ENCODE measurements around the gene SAP30. TPM values are rescaled to one million over a fixed set of nuclear protein-coding genes. Genes with fewer than 3 reads are reported as not detected.

The SAP30 gene
- total RNA-seq, 1 experiment from 2014 or later, result 11.4 TPM

- Histone ChIP-seq H3F3A (ENCODE audit: insufficient read depth, low read depth) (0 out of 2 replicates have a peak, but pooled peaks cover 3% of the 10 kb centered on the region), H3K27me3 (ENCODE audit: insufficient read depth, low read depth) (no peaks in the 10 kb centered on the region), H3K9me2 (ENCODE audit: insufficient read depth) (no peaks in the 10 kb centered on the region), H3K9me3 (ENCODE audit: insufficient read depth, low read depth) (no peaks in the 10 kb centered on the region), H3K79me2 (ENCODE audit: low read depth) (0 out of 2 replicates have a peak, but pooled peaks cover 2% of the 10 kb centered on the region), H3K36me3 (ENCODE audit: low read depth) (no peaks in the 10 kb centered on the region), H3K4me3 (peak overlapping the region; percentile 82), H2AFZ (peak overlapping the region; percentile 97), H4K20me1 (ENCODE audit: insufficient read depth) (no peaks in the 10 kb centered on the region), H3K27ac (peak overlapping the region; percentile 59), H3K4me1 (replicated peaks; ENCODE audit: insufficient read depth) (no peaks in the 10 kb centered on the region), H3K4me2 (peak overlapping the region; percentile 78)
- TF ChIP-seq CTCF (conservative IDR thresholded peaks at IDR 0.05) (no peak), EZH2 (IDR thresholded peaks at IDR 0.05; ENCODE audit: low read depth) (no peak)
- no peak for DNase-seq
- ChIA-PET CTCF (interaction anchor here (0.7 kb wide), 3 partner anchors 9 to 647 kb away, joined by 5 to 7 read pairs (median 6); no protein-coding TSS in a partner anchor), POLR2A (ENCODE audit: unreplicated experiment) (interaction anchor here (1.3 kb wide), 1 partner anchor 35 kb away, joined by 7 read pairs; no protein-coding TSS in a partner anchor)
- intact Hi-C loops (cut with micrococcal nuclease; ENCODE audit: unreplicated experiment), result loop anchor here (1.0 to 2.0 kb wide), 2 partner anchors 36 to 47 kb away; partner anchors contain the start of gene HMGB2
- BruUV-seq (replicated peaks), result no TSS peak
Observed at GRCh38 chr4:173370130-173370476, 651 bp upstream of the SAP30 start.

- 0 out of 2 replicates have a peak, but pooled peaks cover 2% of the 10 kb centered on the region for H3K79me2 ChIP-seq (ENCODE audit: low read depth)
- ChIA-PET CTCF (interaction anchor here (1.4 kb wide), 1 partner anchor 358 kb away, joined by 6 read pairs; no protein-coding TSS in a partner anchor), POLR2A (ENCODE audit: unreplicated experiment) (interaction anchor here (0.6 to 0.7 kb wide), 3 partner anchors 204 to 1030 kb away, joined by 4 to 33 read pairs (median 5); no protein-coding TSS in a partner anchor)
- intact Hi-C loops (cut with micrococcal nuclease; ENCODE audit: unreplicated experiment), result loop anchor here (1.0 to 2.0 kb wide), 2 partner anchors 45 to 203 kb away; partner anchors contain the start of gene GALNT7
- H3K4me1 ChIP-seq (replicated peaks; ENCODE audit: insufficient read depth), result no peaks in the 10 kb centered on the region
- H2AFZ ChIP-seq, result peak overlapping the region; percentile 99
- H3K4me2 ChIP-seq, result peak overlapping the region; percentile 91
- H3K9me3 ChIP-seq (ENCODE audit: insufficient read depth, low read depth), result no peaks in the 10 kb centered on the region
- BruUV-seq (replicated peaks), result TSS peak; percentile 22
- DNase-seq, result peak; percentile 48 to 56
- H3K9me2 ChIP-seq (ENCODE audit: insufficient read depth), result no peaks in the 10 kb centered on the region
- no peaks in the 10 kb centered on the region for H4K20me1 ChIP-seq (ENCODE audit: insufficient read depth)
- no peaks in the 10 kb centered on the region for H3K27me3 ChIP-seq (ENCODE audit: insufficient read depth, low read depth)
- TF ChIP-seq EZH2 (IDR thresholded peaks at IDR 0.05; ENCODE audit: low read depth) (no peak), CTCF (conservative IDR thresholded peaks at IDR 0.05) (no peak)
- H3K36me3 ChIP-seq (ENCODE audit: low read depth), result no peaks in the 10 kb centered on the region
- 0 out of 2 replicates have a peak, but pooled peaks cover 3% of the 10 kb centered on the region for H3F3A ChIP-seq (ENCODE audit: insufficient read depth, low read depth)
- H3K27ac ChIP-seq, result no peak overlapping the region
- peak overlapping the region; percentile 82 for H3K4me3 ChIP-seq
Observed at GRCh38 chr4:173371292-173372192, 788 bp downstream of the SAP30 start.

GRCh38 chr4:173374588-173374987, 3.8 kb downstream of the SAP30 start:
- Histone ChIP-seq H3K4me3 (no peak overlapping the region), H3K9me2 (ENCODE audit: insufficient read depth) (no peaks in the 10 kb centered on the region), H4K20me1 (ENCODE audit: insufficient read depth) (no peaks in the 10 kb centered on the region), H3K36me3 (ENCODE audit: low read depth) (no peaks in the 10 kb centered on the region), H3K27me3 (ENCODE audit: insufficient read depth, low read depth) (no peaks in the 10 kb centered on the region), H3K79me2 (ENCODE audit: low read depth) (0 out of 2 replicates have a peak, but pooled peaks cover 2% of the 10 kb centered on the region), H3K4me2 (no peak overlapping the region), H3K9me3 (ENCODE audit: insufficient read depth, low read depth) (no peaks in the 10 kb centered on the region), H3K27ac (no peak overlapping the region), H3F3A (ENCODE audit: insufficient read depth, low read depth) (0 out of 2 replicates have a peak, but pooled peaks cover 3% of the 10 kb centered on the region), H3K4me1 (replicated peaks; ENCODE audit: insufficient read depth) (no peaks in the 10 kb centered on the region), H2AFZ (no peak overlapping the region)
- intact Hi-C loops (cut with micrococcal nuclease; ENCODE audit: unreplicated experiment), result no loop called here
- BruUV-seq (replicated peaks), result no TSS peak
- ChIA-PET CTCF (no interaction called here), POLR2A (ENCODE audit: unreplicated experiment) (no interaction called here)
- DNase-seq, result no peak
- TF ChIP-seq EZH2 (IDR thresholded peaks at IDR 0.05; ENCODE audit: low read depth), result no peak

Data from PC-9 (cell line).